ENCODE measurements around the gene HRC. TPM values are rescaled to one million over a fixed set of nuclear protein-coding genes. Genes with fewer than 3 reads are reported as not detected.
"Not testable (repeated sequence)": the region's sequence is repeated elsewhere in the genome, so short reads cannot be mapped to it uniquely, and the experiment has no call there.

Gene HRC
- total RNA-seq, 1 donor from 2014 or later, result 1.8 TPM

GRCh38 chr19:49129238-49129583, 26.0 kb downstream of the HRC start:
- Histone ChIP-seq H3K36me3 (no peaks in the 10 kb centered on the region), H3K27me3 (ENCODE audit: low read depth) (no peaks in the 10 kb centered on the region), H3K27ac (no peak overlapping the region), H3K4me3 (no peak overlapping the region), H3K9me3 (no peaks in the 10 kb centered on the region), H3K4me1 (peaks cover 22% of the 10 kb centered on the region)
- ATAC-seq, result no peak
- intact Hi-C loops (cut with DNase I), result no loop called here
- TF ChIP-seq CTCF (IDR thresholded peaks at IDR 0.05), result no peak
- DNase-seq, result no peak

GRCh38 chr19:49128545-49129237, 26.5 kb downstream of the HRC start:
- peak overlapping the region; percentile 46 for H3K4me3 ChIP-seq
- no peaks in the 10 kb centered on the region for H3K36me3 ChIP-seq
- peaks cover 17% of the 10 kb centered on the region for H3K4me1 ChIP-seq
- no peaks in the 10 kb centered on the region for H3K9me3 ChIP-seq
- TF ChIP-seq CTCF (IDR thresholded peaks at IDR 0.05), result no peak
- intact Hi-C loops (cut with DNase I), result no loop called here
- H3K27me3 ChIP-seq (ENCODE audit: low read depth), result no peaks in the 10 kb centered on the region
- ATAC-seq (no peak), DNase-seq (no peak)
- no peak overlapping the region for H3K27ac ChIP-seq

GRCh38 chr19:49127674-49128544, 27.3 kb downstream of the HRC start:
- H3K27me3 ChIP-seq (ENCODE audit: low read depth), result no peaks in the 10 kb centered on the region
- peak; percentile 8 for TF ChIP-seq CTCF (IDR thresholded peaks at IDR 0.05)
- intact Hi-C loops (cut with DNase I), result no loop called here
- peaks cover 14% of the 10 kb centered on the region for H3K4me1 ChIP-seq
- H3K4me3 ChIP-seq, result peak overlapping the region; percentile 46
- DNase-seq, result peak; percentile 96
- no peaks in the 10 kb centered on the region for H3K9me3 ChIP-seq
- peak overlapping the region; percentile 38 for H3K27ac ChIP-seq
- peak; percentile 98 to 99 for ATAC-seq
- no peaks in the 10 kb centered on the region for H3K36me3 ChIP-seq

DNA sequence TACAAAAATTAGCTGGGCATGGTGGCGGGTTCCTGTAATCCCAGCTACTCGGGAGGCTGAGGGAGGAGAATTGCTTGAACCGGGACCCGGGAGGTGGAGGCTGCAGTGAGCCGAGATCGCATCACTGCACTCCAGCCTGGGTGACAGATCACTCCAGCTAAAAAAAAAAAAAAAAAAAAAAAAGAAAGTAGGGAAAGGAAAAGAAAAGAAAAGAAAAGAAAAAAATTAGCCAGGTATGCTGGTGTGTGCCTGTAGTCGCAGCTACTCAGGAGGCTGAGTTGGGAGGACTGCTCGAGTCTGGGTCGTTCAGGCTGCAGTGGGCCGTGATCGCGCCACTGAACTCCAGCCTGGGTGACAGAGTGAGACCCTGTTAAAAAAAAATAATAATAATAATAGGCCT, 28.0 kb downstream of the HRC start:
- not testable (repeated sequence) for DNase-seq, ATAC-seq

GRCh38 chr19:49126575-49126974, 28.6 kb downstream of the HRC start:
- Histone ChIP-seq H3K27ac (no peak overlapping the region), H3K4me3 (no peak overlapping the region), H3K27me3 (ENCODE audit: low read depth) (no peaks in the 10 kb centered on the region), H3K36me3 (no peaks in the 10 kb centered on the region), H3K4me1 (peaks cover 14% of the 10 kb centered on the region), H3K9me3 (no peaks in the 10 kb centered on the region)
- no peak for TF ChIP-seq CTCF (IDR thresholded peaks at IDR 0.05)
- intact Hi-C loops (cut with DNase I), result no loop called here
- DNase-seq, result no peak
- ATAC-seq, result no peak

More for the DNA sequence above, 28.0 kb downstream of the HRC start:
- Histone ChIP-seq H3K4me1 (peaks cover 14% of the 10 kb centered on the region), H3K4me3 (peak overlapping the region; percentile 46)
- H3K9me3 ChIP-seq; intact Hi-C loops (cut with DNase I); H3K36me3 ChIP-seq; H3K27me3 ChIP-seq (ENCODE audit: low read depth); H3K27ac ChIP-seq: not testable (repeated sequence)

All from lower lobe of right lung (tissue), 2 donors.